Measurements from ENCODE around the gene ALOX15.
"Not testable (repeated sequence)": the region's sequence is repeated elsewhere in the genome, so short reads cannot be mapped to it uniquely, and the experiment has no call there.

GRCh38 chr17:4638766-4639165 is 2.7 kb downstream of the ALOX15 start:
- TF ChIP-seq CTCF (conservative IDR thresholded peaks at IDR 0.05 in 1 of 2, IDR thresholded peaks at IDR 0.05 in 1 of 2; ENCODE audit: extremely low read depth in 1 of 2, insufficient read depth in 1 of 2, low read depth in 1 of 2, low read length in 2 of 2); EZH2 (IDR thresholded peaks at IDR 0.05; ENCODE audit: borderline replicate concordance, low read length): not testable (repeated sequence)
